K562 (cell line): ENCODE measurements around the gene LRIF1. TPM values are rescaled to one million over a fixed set of nuclear protein-coding genes. Genes with fewer than 3 reads are reported as not detected.

Source experiments
- BDP1 ChIP-seq: IDR thresholded peaks from 3 replicates; pipeline ENCODE4 v1.6.1; 2011; ENCODE audit not compliant: insufficient read length, insufficient read depth
- BHLHE40 ChIP-seq: IDR thresholded peaks from 2 replicates; pipeline ENCODE4 v1.6.1; 2011; ENCODE audit warnings: low read length, improper control_type of control experiment
- CREB3 ChIP-seq: fragments of 450-650 bp; conservative IDR thresholded peaks from 2 replicates; pipeline ENCODE4 v1.6.1; 2016; ENCODE audit warnings: missing genetic modification characterization, low read depth, mild to moderate bottlenecking, missing compliant biosample characterization, moderate library complexity
- CREM ChIP-seq: IDR thresholded peaks from 2 replicates; pipeline ENCODE4 v1.6.1; 2014; ENCODE audit warnings: antibody characterized with exemption, low read depth
- DEAF1 ChIP-seq: fragments of 450-650 bp; formaldehyde crosslinking; IDR thresholded peaks from 2 replicates; pipeline ENCODE4 v1.4.0; 2020; ENCODE audit warnings: mild to moderate bottlenecking, moderate library complexity
- GABPA ChIP-seq: fragments of 200-800 bp; sonication (Bioruptor generic); conservative IDR thresholded peaks from 2 replicates; pipeline ENCODE4 v1.6.1; 2016; ENCODE audit warnings: low read depth, missing genetic modification characterization, missing compliant biosample characterization
- GMEB1 ChIP-seq: fragments of 250-450 bp; sonication (Bioruptor Pico); IDR thresholded peaks from 2 replicates; pipeline ENCODE4 v1.4.0; 2020; ENCODE audit warnings: mild to moderate bottlenecking
- KLF6 ChIP-seq: fragments of 250-450 bp; sonication (Bioruptor Pico); IDR thresholded peaks from 2 replicates; pipeline ENCODE4 v1.4.0; 2020; ENCODE audit warnings: mild to moderate bottlenecking, moderate library complexity, borderline replicate concordance
- MIER1 ChIP-seq: fragments of 450-650 bp; IDR thresholded peaks from 2 replicates; pipeline ENCODE4 v1.6.1; 2016; ENCODE audit warnings: antibody characterized with exemption, mild to moderate bottlenecking, low read depth
- MNT ChIP-seq, 2 experiments: fragments of 450-650 bp; conservative IDR thresholded peaks; 2 replicates each; pipeline ENCODE4 v1.6.1; 2017; ENCODE audit warnings: mild to moderate bottlenecking in 2 of 2, moderate library complexity in 2 of 2
- NCOA6 ChIP-seq: fragments of 450-650 bp; IDR thresholded peaks from 2 replicates; pipeline ENCODE4 v1.6.1; 2017; ENCODE audit warnings: mild to moderate bottlenecking
- PRPF4 ChIP-seq: fragments of 200-400 bp; formaldehyde crosslinking; IDR thresholded peaks from one replicate; pipeline ENCODE4 v1.6.1; 2017; ENCODE audit warnings: low read length, low read depth, mild to moderate bottlenecking; ENCODE audit not compliant: insufficient read depth, poor library complexity, severe bottlenecking
- RBM22 ChIP-seq: fragments of 200-400 bp; formaldehyde crosslinking; IDR thresholded peaks from 2 replicates; pipeline ENCODE4 v1.6.1; 2018; ENCODE audit warnings: low read length, low read depth; ENCODE audit not compliant: poor library complexity, severe bottlenecking
- SMAD1 ChIP-seq: fragments of 150-350 bp; IDR thresholded peaks from 2 replicates; pipeline ENCODE4 v1.6.1; 2014; ENCODE audit warnings: low read length, low read depth; ENCODE audit not compliant: partially characterized antibody
- SMAD4 ChIP-seq: fragments of 250-450 bp; sonication (Bioruptor Pico); conservative IDR thresholded peaks from 2 replicates; pipeline ENCODE4 v1.8.0; 2021; ENCODE audit warnings: inconsistent platforms, mild to moderate bottlenecking, moderate library complexity
- TBL1XR1 ChIP-seq, 2 experiments: IDR thresholded peaks; 2 replicates each; pipeline ENCODE4 v1.6.1; 2012; ENCODE audit warnings: improper control_type of control experiment in 2 of 2, low read length in 2 of 2, mild to moderate bottlenecking in 1 of 2
- ZBTB2 ChIP-seq: fragments of 450-650 bp; IDR thresholded peaks from 2 replicates; pipeline ENCODE4 v1.6.1; 2016; ENCODE audit warnings: antibody characterized with exemption
- ZFP36 ChIP-seq: fragments of 150-350 bp; IDR thresholded peaks from 2 replicates; pipeline ENCODE4 v1.6.1; 2018; ENCODE audit warnings: low read length, low read depth; ENCODE audit not compliant: partially characterized antibody
- ZNF146 ChIP-seq: IDR thresholded peaks from one replicate; pipeline ENCODE4 v1.6.1; 2018; ENCODE audit warnings: missing compliant biosample characterization; ENCODE audit not compliant: unreplicated experiment
- ZNF384 ChIP-seq: IDR thresholded peaks from 2 replicates; pipeline ENCODE4 v1.6.1; 2012; ENCODE audit warnings: low read depth, low read length, improper control_type of control experiment
- ZNF830 ChIP-seq: fragments of 250-450 bp; sonication (Bioruptor Pico); IDR thresholded peaks from 2 replicates; pipeline ENCODE4 v1.5.0; 2021; ENCODE audit warnings: mild to moderate bottlenecking
- polyA plus RNA-seq, 8 experiments: library from polyadenylated mRNA; depleted of rRNA in 4 of 8; stranded (reverse) in 5 of 8; unstranded in 3 of 8; fragments of >200 nt; fragmentation: Nextera tagmentation in 2 of 8; fragmentation: Illumina TruSeq in 1 of 8; extraction: Ambion mirVana in 2 of 8; extraction: Trizol in 1 of 8; gene quantifications; 2 replicates each; pipeline versions ENCODE4 v1.2.1 to v1.2.3, GENCODE V29; 2011 to 2014; ENCODE audit warnings: inconsistent platforms in 1 of 8, missing spikeins in 1 of 8
- total RNA-seq, 7 experiments: library from RNA; depleted of rRNA in 6 of 7; stranded (reverse); fragments of >200 nt in 6 of 7; fragmentation: Illumina TruSeq in 2 of 7; extraction: Trizol in 2 of 7; gene quantifications; 2 replicates each; pipeline versions ENCODE4 v1.2.1 to v1.2.3, GENCODE V29; 2011 to 2021; ENCODE audit warnings: low replicate concordance in 1 of 7

Gene LRIF1
- total and polyA plus RNA-seq, 9 of the 15 experiments (the other 6 are each of a cell fraction or from before 2014, with no cell fraction given), result 35.6 to 88.8 (median 74.1) TPM

GRCh38 chr1:110963691-110964454 lies at the start of gene LRIF1 (continued):
- TF ChIP-seq DEAF1 (CRISPR knock-in tag), result peak; percentile 28; the same call in 1 of the 2 replicates
- peak; percentile 40 for TF ChIP-seq BHLHE40
- no peak for TF ChIP-seq BDP1
- TF ChIP-seq GABPA (tag), result peak; percentile 99
- TF ChIP-seq SMAD1, result peak; percentile 93
- peak; percentile 51 to 64 for TF ChIP-seq MNT (conservative IDR thresholded peaks at IDR 0.05)
- peak; percentile 90 for TF ChIP-seq ZNF830
- 0 out of 2 replicates have a peak, but pooled peaks have one; percentile 27 for TF ChIP-seq SMAD4 (CRISPR knock-in tag)
- no peak for TF ChIP-seq NCOA6
- TF ChIP-seq MIER1, result no peak
- TF ChIP-seq RBM22, result peak; percentile 84
- TF ChIP-seq ZBTB2, result peak; percentile 84
- peak; percentile 95 for TF ChIP-seq CREM
- peak; percentile 40 to 99 for TF ChIP-seq TBL1XR1 (IDR thresholded peaks at IDR 0.05; ENCODE audit: low read length in 2 of 2)
- peak; percentile 40; the same call in 1 of the 2 replicates for TF ChIP-seq CREB3 (tag)
- TF ChIP-seq ZNF146 (CRISPR knock-in tag), result no peak
- peak; percentile 12 for TF ChIP-seq GMEB1
- peak; percentile 51 for TF ChIP-seq PRPF4
- no peak for TF ChIP-seq ZNF384
- no peak for TF ChIP-seq KLF6 (CRISPR knock-in tag)
- peak; percentile 26 for TF ChIP-seq ZFP36
